Nephron progenitor cell (in vitro differentiated cells): ENCODE results near the gene HLA-DQB1.

Experiments used
- DNase-seq: peaks from one replicate; pipeline ENCODE4 v3.0.0; 2021
- H3K27ac Mint-ChIP-seq: 2 replicates; pipeline ENCODE4 v1.8.0; 2021; ENCODE audit warnings: mild to moderate bottlenecking, moderate library complexity, mixed read lengths
- H3K27me3 Mint-ChIP-seq: 2 replicates; pipeline ENCODE4 v1.8.0; 2021; ENCODE audit warnings: mild to moderate bottlenecking, low read depth, mixed read lengths; ENCODE audit not compliant: poor library complexity
- H3K36me3 Mint-ChIP-seq: 2 replicates; pipeline ENCODE4 v1.8.0; 2021; ENCODE audit warnings: low read depth, mixed read lengths
- H3K4me1 Mint-ChIP-seq: 2 replicates; pipeline ENCODE4 v1.8.0; 2021; ENCODE audit warnings: mixed read lengths
- H3K4me3 Mint-ChIP-seq: 2 replicates; pipeline ENCODE4 v1.8.0; 2021; ENCODE audit warnings: mild to moderate bottlenecking, moderate library complexity, mixed read lengths
- H3K9me3 Mint-ChIP-seq: 2 replicates; pipeline ENCODE4 v1.8.0; 2021; ENCODE audit warnings: mild to moderate bottlenecking, moderate library complexity, mixed read lengths
- CTCF ChIP-seq: fragments of 200-600 bp; sonication (generic); IDR thresholded peaks from 2 replicates; pipeline ENCODE4 v1.5.0; 2021; ENCODE audit warnings: antibody characterized with exemption

The HLA-DQB1 gene

DNA sequence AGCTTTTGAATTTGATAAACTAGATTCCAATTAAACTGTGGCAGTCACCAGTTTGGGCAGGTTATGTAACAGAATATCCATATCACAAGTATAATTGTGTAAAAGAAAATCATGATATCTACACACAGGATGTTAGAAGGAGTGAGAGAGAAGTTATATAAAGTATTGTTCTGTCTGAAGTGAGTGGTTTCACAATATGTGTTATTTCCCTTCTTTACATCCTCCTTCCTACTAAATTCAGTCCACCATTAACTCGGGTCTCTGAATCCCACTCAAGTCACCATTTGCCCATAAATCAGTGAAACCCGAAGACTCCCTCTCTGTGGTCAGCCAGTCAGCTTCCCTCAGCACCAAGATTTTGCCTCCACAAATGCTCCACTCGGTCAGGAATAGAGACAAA is 796 bp downstream of the HLA-DQB1 start:
- no peaks in the 10 kb centered on the region for H3K36me3 Mint-ChIP-seq
- peak overlapping the region; percentile 83 for H3K4me3 Mint-ChIP-seq
- peaks cover 4% of the 10 kb centered on the region for H3K9me3 Mint-ChIP-seq
- H3K27ac Mint-ChIP-seq: no peak overlapping the region
- peaks cover 47% of the 10 kb centered on the region for H3K27me3 Mint-ChIP-seq
- peaks cover 38% of the 10 kb centered on the region for H3K4me1 Mint-ChIP-seq
- no peak for DNase-seq
- no peak for TF ChIP-seq CTCF

GRCh38 chr6:32664827-32665362 is 1.6 kb downstream of the HLA-DQB1 start:
- Mint-ChIP-seq H3K4me1 (peaks cover 41% of the 10 kb centered on the region), H3K4me3 (peak overlapping the region; percentile 83), H3K9me3 (no peaks in the 10 kb centered on the region), H3K27me3 (peaks cover 47% of the 10 kb centered on the region), H3K36me3 (no peaks in the 10 kb centered on the region), H3K27ac (no peak overlapping the region)
- TF ChIP-seq CTCF: no peak
- peak; percentile 36 for DNase-seq

DNA sequence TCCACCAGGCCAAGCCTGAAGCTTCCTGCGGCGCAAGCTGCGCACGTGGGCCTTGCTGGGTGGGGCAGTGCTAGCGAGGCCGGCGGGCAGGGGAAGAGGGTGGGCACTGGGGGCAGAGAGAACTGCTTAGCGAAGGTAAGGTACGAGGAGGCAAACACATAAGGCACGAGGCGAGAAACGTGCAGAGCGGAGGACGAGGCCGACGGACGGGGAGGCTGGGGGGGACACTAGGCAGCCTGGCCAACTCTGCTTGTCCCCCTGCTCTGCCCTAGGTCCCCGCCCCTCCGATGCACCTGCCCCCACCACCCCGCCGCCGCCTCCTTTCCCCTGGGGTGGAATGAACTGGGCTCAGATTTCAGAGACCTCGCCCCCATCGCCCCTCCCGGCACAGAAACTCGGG is 2.1 kb downstream of the HLA-DQB1 start:
- Mint-ChIP-seq H3K9me3 (no peaks in the 10 kb centered on the region), H3K4me3 (peak overlapping the region; percentile 80), H3K4me1 (peaks cover 44% of the 10 kb centered on the region), H3K27ac (no peak overlapping the region), H3K36me3 (no peaks in the 10 kb centered on the region), H3K27me3 (peaks cover 47% of the 10 kb centered on the region)
- DNase-seq: no peak
- no peak for TF ChIP-seq CTCF

DNA sequence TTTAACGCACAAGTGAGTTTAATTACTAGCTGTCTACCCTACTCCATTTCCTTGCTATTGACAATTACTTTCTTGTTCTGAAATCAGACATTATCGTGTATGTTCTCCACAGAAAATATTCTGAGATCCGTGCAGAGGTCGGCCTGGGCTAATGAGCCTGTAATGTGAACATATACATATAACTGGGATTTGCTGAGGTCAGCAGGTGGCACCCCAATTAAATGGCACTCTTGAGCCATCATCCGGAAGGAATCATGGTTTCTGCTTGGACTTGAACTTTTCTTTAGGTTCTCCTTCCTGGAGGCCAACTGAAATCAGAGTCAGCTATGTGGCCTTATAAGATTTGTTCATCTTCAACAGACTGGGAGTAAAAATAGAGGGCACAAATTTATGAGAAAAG is 3.6 kb downstream of the HLA-DQB1 start:
- no peak for TF ChIP-seq CTCF
- H3K36me3 Mint-ChIP-seq: no peaks in the 10 kb centered on the region
- peaks cover 44% of the 10 kb centered on the region for H3K27me3 Mint-ChIP-seq
- no peak overlapping the region for H3K27ac Mint-ChIP-seq
- H3K4me3 Mint-ChIP-seq: no peak overlapping the region
- H3K4me1 Mint-ChIP-seq: peaks cover 34% of the 10 kb centered on the region
- no peaks in the 10 kb centered on the region for H3K9me3 Mint-ChIP-seq
- no peak for DNase-seq

GRCh38 chr6:32662099-32662498 is 4.4 kb downstream of the HLA-DQB1 start:
- TF ChIP-seq CTCF: no peak
- peaks cover 44% of the 10 kb centered on the region for H3K27me3 Mint-ChIP-seq
- H3K4me3 Mint-ChIP-seq: no peak overlapping the region
- H3K9me3 Mint-ChIP-seq: no peaks in the 10 kb centered on the region
- peaks cover 27% of the 10 kb centered on the region for H3K4me1 Mint-ChIP-seq
- H3K27ac Mint-ChIP-seq: no peak overlapping the region
- DNase-seq: no peak
- no peaks in the 10 kb centered on the region for H3K36me3 Mint-ChIP-seq

DNA sequence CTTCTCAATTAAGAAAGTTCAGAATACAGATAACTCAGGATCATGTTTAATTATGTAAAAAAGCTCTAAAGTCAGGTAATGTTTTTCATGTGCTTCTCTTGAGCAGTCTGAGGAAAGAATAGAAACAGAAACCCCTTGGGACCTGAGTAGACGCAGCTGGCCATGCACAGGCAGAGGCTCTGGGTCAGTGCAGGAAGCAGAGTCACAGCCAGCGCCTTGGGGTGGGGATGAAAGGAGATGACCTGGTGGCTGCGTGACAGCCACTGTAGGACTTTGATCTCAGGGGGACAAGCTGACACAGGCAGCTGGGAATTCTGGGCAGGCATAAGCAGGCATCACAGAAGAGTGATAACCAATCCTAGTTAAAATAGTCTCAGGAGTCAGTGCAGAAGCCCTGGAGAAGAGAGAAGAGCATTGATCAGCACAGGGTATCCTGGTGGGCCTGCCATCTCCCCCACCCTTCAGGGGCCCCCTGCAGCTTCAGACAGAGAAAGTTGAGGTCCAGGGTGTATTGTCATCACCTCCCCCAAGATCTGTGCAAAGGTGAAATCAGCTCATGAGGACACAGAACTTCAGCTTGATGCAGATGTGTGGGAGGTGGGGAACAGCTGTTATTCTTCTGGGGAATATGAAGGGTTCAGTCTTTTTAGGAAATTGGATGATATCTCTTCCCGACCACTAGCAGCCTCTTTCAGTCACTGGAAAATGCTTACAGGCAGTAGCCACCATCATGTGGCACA is 6.4 kb downstream of the HLA-DQB1 start:
- no peak for TF ChIP-seq CTCF
- Mint-ChIP-seq H3K9me3 (peaks cover 18% of the 10 kb centered on the region), H3K4me3 (no peak overlapping the region), H3K27ac (no peak overlapping the region), H3K4me1 (peaks cover 7% of the 10 kb centered on the region), H3K36me3 (peaks cover 7% of the 10 kb centered on the region), H3K27me3 (peaks cover 30% of the 10 kb centered on the region)
- DNase-seq: no peak
